Osteoblast (primary cell): ENCODE results near the gene MBP. TPM values are rescaled to one million over a fixed set of nuclear protein-coding genes. Genes with fewer than 3 reads are reported as not detected.

ENCODE experiments used
- DNase-seq: peaks from one replicate; pipeline ENCODE4 v3.0.0; 2011; ENCODE audit warnings: low spot score, mixed read lengths; ENCODE audit not compliant: insufficient read length; ENCODE audit errors: missing footprints
- H2AFZ ChIP-seq: 2 replicates; pipeline ENCODE4 v1.6.0; 2011; ENCODE audit warnings: mild to moderate bottlenecking, low read length
- H3K27ac ChIP-seq: 2 replicates; pipeline ENCODE4 v1.5.1; 2011; ENCODE audit warnings: mild to moderate bottlenecking, low read depth, low read length, moderate library complexity
- H3K27me3 ChIP-seq: 2 replicates; pipeline ENCODE4 v1.6.0; 2012; ENCODE audit warnings: mild to moderate bottlenecking, control low read depth, inconsistent platforms, low read length, moderate library complexity; ENCODE audit not compliant: insufficient read depth
- H3K36me3 ChIP-seq: 2 replicates; pipeline ENCODE4 v1.5.1; 2011; ENCODE audit warnings: mild to moderate bottlenecking, low read length, control low read depth, moderate library complexity; ENCODE audit not compliant: insufficient read depth
- H3K4me1 ChIP-seq: 2 replicates; pipeline ENCODE4 v1.5.1; 2011; ENCODE audit warnings: mild to moderate bottlenecking, low read length, control low read depth, moderate library complexity; ENCODE audit not compliant: insufficient read depth
- H3K4me2 ChIP-seq: 2 replicates; pipeline ENCODE4 v1.6.0; 2011; ENCODE audit warnings: mild to moderate bottlenecking, low read length; ENCODE audit not compliant: insufficient read depth
- H3K4me3 ChIP-seq: fragments of 200-600 bp; sonication (generic); 3 replicates; pipeline ENCODE4 v1.5.1; 2012; ENCODE audit warnings: mild to moderate bottlenecking, low read length, inconsistent platforms; ENCODE audit not compliant: insufficient read depth
- H3K79me2 ChIP-seq: 2 replicates; pipeline ENCODE4 v1.6.0; 2012; ENCODE audit warnings: mild to moderate bottlenecking, low read length, control low read depth, inconsistent platforms; ENCODE audit not compliant: insufficient read depth
- H3K9me3 ChIP-seq: 2 replicates; pipeline ENCODE4 v1.5.1; 2011; ENCODE audit warnings: low read depth, low read length, control low read depth
- H4K20me1 ChIP-seq: 2 replicates; pipeline ENCODE4 v1.6.0; 2012; ENCODE audit warnings: mild to moderate bottlenecking, low read length, control low read depth; ENCODE audit not compliant: insufficient read depth
- CTCF ChIP-seq: IDR thresholded peaks from 2 replicates; pipeline ENCODE4 v1.5.1; 2011; ENCODE audit warnings: mild to moderate bottlenecking, low read depth, low read length, moderate library complexity; ENCODE audit errors: extremely low read depth
- total RNA-seq: library from RNA; depleted of rRNA; stranded (reverse); fragments of >200 nt; gene quantifications from 2 replicates; pipeline ENCODE4 v1.2.3, GENCODE V29; 2012

Gene MBP
- total RNA-seq, 1 donor, result 2.2 TPM

- Histone ChIP-seq H3K4me3 (no peak overlapping the region), H3K79me2 (no peaks in the 10 kb centered on the region), H3K27me3 (peaks cover 64% of the 10 kb centered on the region), H3K36me3 (no peaks in the 10 kb centered on the region), H3K4me2 (no peak overlapping the region), H2AFZ (no peak overlapping the region), H4K20me1 (no peaks in the 10 kb centered on the region), H3K27ac (no peak overlapping the region), H3K4me1 (peaks cover 7% of the 10 kb centered on the region), H3K9me3 (no peaks in the 10 kb centered on the region)
- no peak for TF ChIP-seq CTCF
- DNase-seq, result peak; percentile 86
Measured at GRCh38 chr18:77133835-77134496, 1.4 kb upstream of the MBP start.

- no peak overlapping the region for H3K4me3 ChIP-seq
- H3K27me3 ChIP-seq, result peaks cover 66% of the 10 kb centered on the region
- H3K79me2 ChIP-seq, result no peaks in the 10 kb centered on the region
- no peak overlapping the region for H3K4me2 ChIP-seq
- no peak overlapping the region for H2AFZ ChIP-seq
- H3K9me3 ChIP-seq, result no peaks in the 10 kb centered on the region
- no peaks in the 10 kb centered on the region for H3K36me3 ChIP-seq
- no peaks in the 10 kb centered on the region for H4K20me1 ChIP-seq
- peak; percentile 60 for DNase-seq
- H3K27ac ChIP-seq, result no peak overlapping the region
- H3K4me1 ChIP-seq, result peaks cover 11% of the 10 kb centered on the region
- TF ChIP-seq CTCF, result no peak
Measured at GRCh38 chr18:77133051-77133834, 660 bp upstream of the MBP start.

GRCh38 chr18:77131652-77132368 is 773 bp downstream of the MBP start:
- H3K36me3 ChIP-seq, result no peaks in the 10 kb centered on the region
- H4K20me1 ChIP-seq, result no peaks in the 10 kb centered on the region
- peak; percentile 75 for DNase-seq
- no peak for TF ChIP-seq CTCF
- no peaks in the 10 kb centered on the region for H3K79me2 ChIP-seq
- H3K27ac ChIP-seq, result no peak overlapping the region
- H3K4me3 ChIP-seq, result peak overlapping the region; percentile 61
- H3K27me3 ChIP-seq, result peaks cover 66% of the 10 kb centered on the region
- no peaks in the 10 kb centered on the region for H3K9me3 ChIP-seq
- peak overlapping the region; percentile 65 for H3K4me2 ChIP-seq
- no peak overlapping the region for H2AFZ ChIP-seq
- H3K4me1 ChIP-seq, result peaks cover 18% of the 10 kb centered on the region
